KMS-11 (cell line): ENCODE data around the gene FSTL5.

ENCODE experiments used
- H2AFZ ChIP-seq: fragments of 200-600 bp; sonication (generic); 2 replicates; pipeline ENCODE4 v1.6.1; 2016; ENCODE audit warnings: antibody characterized with exemption, mixed run types, low read depth
- H3K27ac ChIP-seq: fragments of 200-600 bp; sonication (generic); 2 replicates; pipeline ENCODE4 v1.6.1; 2016; ENCODE audit warnings: mild to moderate bottlenecking, mixed run types
- H3K27me3 ChIP-seq: fragments of 200-600 bp; sonication (generic); 2 replicates; pipeline ENCODE4 v1.6.1; 2017; ENCODE audit warnings: mild to moderate bottlenecking, low read depth, mixed run types, moderate library complexity; ENCODE audit not compliant: insufficient read depth
- H3K36me3 ChIP-seq: fragments of 200-600 bp; sonication (generic); 2 replicates; pipeline ENCODE4 v1.6.1; 2017; ENCODE audit warnings: mild to moderate bottlenecking, mixed run types; ENCODE audit not compliant: insufficient read depth
- H3K4me1 ChIP-seq: fragments of 200-600 bp; sonication (generic); 2 replicates; pipeline ENCODE4 v1.6.1; 2016; ENCODE audit warnings: mild to moderate bottlenecking, low read depth, mixed run types; ENCODE audit not compliant: poor library complexity, severe bottlenecking
- H3K4me2 ChIP-seq: fragments of 200-600 bp; sonication (generic); 2 replicates; pipeline ENCODE4 v1.7.0; 2016; ENCODE audit warnings: mild to moderate bottlenecking, mixed run types
- H3K4me3 ChIP-seq: fragments of 200-600 bp; sonication (generic); IDR thresholded peaks from 2 replicates; pipeline ENCODE4 v1.6.1; 2017; ENCODE audit warnings: low read depth, low read length, mixed read lengths; ENCODE audit not compliant: insufficient read depth
- H3K79me2 ChIP-seq: fragments of 200-600 bp; sonication (generic); 2 replicates; pipeline ENCODE4 v1.6.1; 2016; ENCODE audit warnings: low read depth, mixed run types; ENCODE audit not compliant: insufficient read depth
- H3K9ac ChIP-seq: fragments of 200-600 bp; sonication (generic); 2 replicates; pipeline ENCODE4 v1.6.1; 2016; ENCODE audit warnings: mild to moderate bottlenecking, mixed run types
- H4K20me1 ChIP-seq: fragments of 200-600 bp; sonication (generic); 2 replicates; pipeline ENCODE4 v1.6.1; 2016; ENCODE audit warnings: mild to moderate bottlenecking, mixed run types; ENCODE audit not compliant: insufficient read depth
- TF ChIP-seq, protein P1 (sequence below): fragments of 200-600 bp; sonication (generic); conservative IDR thresholded peaks from 2 replicates; pipeline ENCODE4 v1.6.1; 2017; ENCODE audit warnings: low read depth, mild to moderate bottlenecking, antibody characterized with exemption, low read length, moderate library complexity, mixed read lengths

Gene FSTL5

DNA sequence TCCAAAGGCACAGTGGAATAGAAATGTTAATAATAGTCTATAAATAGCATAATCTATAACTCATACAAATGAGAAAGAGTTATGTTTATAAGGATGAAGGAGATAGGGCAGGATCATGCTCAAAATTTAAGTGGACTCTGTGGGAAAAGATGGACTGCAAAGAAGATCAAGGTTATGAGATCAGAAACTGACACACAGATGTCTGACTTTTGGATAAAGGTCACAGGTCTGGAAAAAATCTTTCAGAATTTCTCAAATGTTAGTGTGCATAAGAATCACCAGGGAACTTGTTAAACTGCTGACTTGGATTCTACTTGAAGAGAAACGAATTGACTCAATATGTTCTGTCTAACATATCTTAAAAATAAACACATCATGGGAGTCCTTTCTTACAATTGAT lies 104.1 kb downstream of the FSTL5 start:
- Histone ChIP-seq H3K79me2 (no peaks in the 10 kb centered on the region), H2AFZ (no peak overlapping the region), H3K9ac (no peak overlapping the region), H3K36me3 (no peaks in the 10 kb centered on the region), H3K4me1 (no peaks in the 10 kb centered on the region), H3K4me2 (no peak overlapping the region), H3K27me3 (no peaks in the 10 kb centered on the region), H3K27ac (no peak overlapping the region), H3K4me3 (no peak overlapping the region), H4K20me1 (no peaks in the 10 kb centered on the region)
- TF ChIP-seq, protein P1, sequence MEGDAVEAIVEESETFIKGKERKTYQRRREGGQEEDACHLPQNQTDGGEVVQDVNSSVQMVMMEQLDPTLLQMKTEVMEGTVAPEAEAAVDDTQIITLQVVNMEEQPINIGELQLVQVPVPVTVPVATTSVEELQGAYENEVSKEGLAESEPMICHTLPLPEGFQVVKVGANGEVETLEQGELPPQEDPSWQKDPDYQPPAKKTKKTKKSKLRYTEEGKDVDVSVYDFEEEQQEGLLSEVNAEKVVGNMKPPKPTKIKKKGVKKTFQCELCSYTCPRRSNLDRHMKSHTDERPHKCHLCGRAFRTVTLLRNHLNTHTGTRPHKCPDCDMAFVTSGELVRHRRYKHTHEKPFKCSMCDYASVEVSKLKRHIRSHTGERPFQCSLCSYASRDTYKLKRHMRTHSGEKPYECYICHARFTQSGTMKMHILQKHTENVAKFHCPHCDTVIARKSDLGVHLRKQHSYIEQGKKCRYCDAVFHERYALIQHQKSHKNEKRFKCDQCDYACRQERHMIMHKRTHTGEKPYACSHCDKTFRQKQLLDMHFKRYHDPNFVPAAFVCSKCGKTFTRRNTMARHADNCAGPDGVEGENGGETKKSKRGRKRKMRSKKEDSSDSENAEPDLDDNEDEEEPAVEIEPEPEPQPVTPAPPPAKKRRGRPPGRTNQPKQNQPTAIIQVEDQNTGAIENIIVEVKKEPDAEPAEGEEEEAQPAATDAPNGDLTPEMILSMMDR: no peak

DNA sequence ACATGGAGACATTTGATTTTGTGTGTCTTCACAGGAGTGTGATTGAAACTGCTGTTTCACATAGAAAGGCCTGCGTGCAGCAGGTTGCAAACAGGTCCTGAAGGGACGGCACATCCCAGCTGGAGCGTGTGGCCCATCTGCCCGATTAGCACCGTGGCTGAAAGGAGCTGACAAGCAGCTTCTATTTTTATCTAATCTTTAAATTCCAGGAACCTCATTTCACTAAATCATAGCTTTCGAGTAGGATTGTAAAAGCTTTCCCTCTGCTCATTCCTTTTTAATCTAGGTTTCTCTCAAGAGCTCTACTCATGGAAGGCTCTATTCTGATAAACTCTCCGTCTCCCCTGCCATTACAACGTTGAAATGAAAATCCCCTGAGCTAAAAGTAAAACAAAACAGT lies 106.8 kb downstream of the FSTL5 start:
- Histone ChIP-seq H3K36me3 (no peaks in the 10 kb centered on the region), H3K4me2 (no peak overlapping the region), H3K27ac (no peak overlapping the region), H3K79me2 (no peaks in the 10 kb centered on the region), H3K4me3 (no peak overlapping the region), H4K20me1 (no peaks in the 10 kb centered on the region), H2AFZ (no peak overlapping the region), H3K9ac (no peak overlapping the region), H3K4me1 (no peaks in the 10 kb centered on the region), H3K27me3 (no peaks in the 10 kb centered on the region)
- TF ChIP-seq, protein P1: no peak

GRCh38 chr4:162046135-162046534 lies 117.7 kb downstream of the FSTL5 start:
- TF ChIP-seq, protein P1: no peak

DNA sequence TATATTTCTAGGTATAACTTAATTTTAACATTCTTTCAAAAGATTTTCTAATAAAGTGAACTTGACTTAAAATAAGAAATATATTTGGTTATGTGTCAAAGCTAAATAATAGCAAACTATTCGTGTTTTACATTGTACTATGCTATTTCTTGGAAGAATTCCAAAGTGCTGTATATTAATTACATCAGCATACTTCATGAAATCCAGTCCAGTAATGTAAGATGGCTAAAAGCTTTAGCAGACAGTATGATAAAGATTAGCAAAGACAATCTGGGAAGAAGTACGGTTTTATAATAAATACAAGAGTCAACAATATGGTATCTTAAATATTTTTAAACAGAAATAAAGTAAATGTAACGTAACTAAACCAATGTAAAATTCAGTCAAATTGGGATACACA lies 125.7 kb downstream of the FSTL5 start:
- no peak overlapping the region for H2AFZ ChIP-seq
- H3K27ac ChIP-seq: no peak overlapping the region
- no peaks in the 10 kb centered on the region for H4K20me1 ChIP-seq
- H3K4me3 ChIP-seq: no peak overlapping the region
- TF ChIP-seq, protein P1: no peak
- no peaks in the 10 kb centered on the region for H3K36me3 ChIP-seq
- H3K9ac ChIP-seq: no peak overlapping the region
- no peaks in the 10 kb centered on the region for H3K27me3 ChIP-seq
- H3K79me2 ChIP-seq: no peaks in the 10 kb centered on the region
- no peak overlapping the region for H3K4me2 ChIP-seq
- H3K4me1 ChIP-seq: no peaks in the 10 kb centered on the region

More at GRCh38 chr4:162046135-162046534, 117.7 kb downstream of the FSTL5 start:
- Histone ChIP-seq H3K79me2 (no peaks in the 10 kb centered on the region), H3K4me3 (no peak overlapping the region), H4K20me1 (no peaks in the 10 kb centered on the region), H3K36me3 (no peaks in the 10 kb centered on the region), H3K4me1 (no peaks in the 10 kb centered on the region), H3K27ac (no peak overlapping the region), H3K27me3 (no peaks in the 10 kb centered on the region), H3K4me2 (no peak overlapping the region), H3K9ac (no peak overlapping the region), H2AFZ (no peak overlapping the region)
